CD4-positive, alpha-beta T cell treated with Interleukin-17A for 4 hours (primary cell): ENCODE measurements around the gene EGFR.

Experiments used
- DNase-seq: peaks from one replicate; pipeline ENCODE4 v3.0.0-alpha.2; 2020; ENCODE audit warnings: mixed read lengths

The EGFR gene

GRCh38 chr7:55108401-55108800 is 89.6 kb downstream of the EGFR start:
- no peak for DNase-seq

DNA sequence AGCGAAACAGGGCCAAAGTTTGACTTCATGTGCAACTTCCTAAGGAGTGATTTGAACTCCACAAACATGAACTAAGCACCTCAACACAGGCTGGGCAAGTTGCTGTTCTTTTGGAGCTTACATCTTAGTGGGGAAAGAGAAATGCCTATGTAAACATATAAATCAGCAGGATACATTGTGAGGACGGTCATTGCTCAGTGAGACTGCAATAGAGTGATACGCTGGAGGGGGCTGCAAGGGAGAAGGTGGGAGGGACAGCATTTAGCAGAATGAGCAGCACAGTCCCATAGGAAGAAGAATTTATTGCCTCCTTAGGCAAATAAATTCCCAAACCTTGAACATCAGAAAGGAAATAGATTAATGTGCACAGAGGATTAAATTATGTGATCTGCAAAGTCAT is 90.0 kb downstream of the EGFR start:
- no peak for DNase-seq

DNA sequence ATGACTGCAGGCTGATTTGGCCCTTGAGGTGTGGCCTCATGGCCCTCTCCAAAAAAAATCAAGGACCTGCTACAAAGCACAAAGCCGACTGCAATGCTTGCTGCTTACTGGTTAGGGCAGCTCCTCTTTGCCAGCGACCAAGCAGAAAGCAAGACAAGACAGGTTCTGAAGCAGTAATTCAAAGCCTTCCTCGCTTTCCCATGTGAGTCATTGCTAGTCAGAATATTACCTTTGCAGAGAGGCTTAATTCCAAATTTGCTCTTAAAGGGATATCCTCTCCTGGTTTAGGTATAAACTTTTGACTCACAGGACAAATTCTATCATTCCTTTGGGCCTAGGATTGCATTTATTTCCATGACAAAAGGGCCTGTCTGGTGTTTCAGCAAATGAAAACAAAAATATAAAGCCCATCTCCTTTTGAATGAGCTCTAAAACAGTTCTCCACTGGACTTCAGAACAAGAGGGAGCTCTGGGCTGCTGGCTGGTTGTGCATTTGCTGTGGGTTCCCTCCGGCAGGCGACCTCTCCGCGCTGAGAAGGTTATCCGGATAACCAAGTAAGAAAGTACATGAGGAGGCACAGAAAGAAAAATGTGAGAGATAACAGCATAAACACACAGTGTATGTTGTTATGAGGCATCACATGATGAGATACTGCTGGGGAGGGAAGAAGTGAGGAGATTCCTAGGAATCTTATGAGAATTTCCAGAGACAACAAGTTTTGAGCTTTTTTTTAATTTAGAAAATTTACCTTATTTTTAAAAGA is 90.8 kb downstream of the EGFR start:
- DNase-seq: no peak

DNA sequence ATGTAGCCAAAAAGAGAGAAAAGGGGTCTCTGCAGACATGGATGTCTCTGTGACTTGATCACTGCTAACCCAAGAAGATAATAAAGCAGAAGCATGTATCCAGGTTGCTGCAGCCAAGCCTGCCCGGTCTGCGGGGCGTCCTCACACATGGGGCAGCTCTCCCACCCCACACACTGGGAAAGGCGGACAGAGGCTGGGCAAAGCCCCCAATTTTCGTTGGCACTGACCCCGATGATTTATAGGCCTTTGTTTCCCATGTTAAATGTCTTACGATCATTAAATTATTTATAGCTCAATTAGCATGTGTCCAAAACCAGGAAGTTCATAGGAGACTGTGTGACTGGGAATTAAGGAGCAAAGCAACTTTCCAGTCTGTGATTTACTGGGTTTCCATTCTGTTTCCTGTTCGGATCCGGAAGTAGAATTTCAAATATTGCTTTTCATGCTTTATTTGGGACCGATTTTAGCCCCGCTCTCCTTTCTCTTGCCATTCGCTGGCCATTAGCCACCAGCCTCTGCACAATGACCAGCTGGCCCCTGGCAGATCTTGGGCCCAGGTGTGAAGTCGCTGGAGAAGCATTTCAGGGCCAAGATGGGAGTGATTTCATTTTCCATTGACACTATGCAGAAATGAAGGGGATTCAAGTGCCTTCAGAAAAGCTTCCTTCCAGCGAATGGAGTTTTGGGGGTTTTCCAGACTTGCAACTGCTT is 91.6 kb downstream of the EGFR start:
- no peak for DNase-seq

- no peak for DNase-seq
These were observed 92.2 kb downstream of the EGFR start for GRCh38 chr7:55110993-55111361.

DNA sequence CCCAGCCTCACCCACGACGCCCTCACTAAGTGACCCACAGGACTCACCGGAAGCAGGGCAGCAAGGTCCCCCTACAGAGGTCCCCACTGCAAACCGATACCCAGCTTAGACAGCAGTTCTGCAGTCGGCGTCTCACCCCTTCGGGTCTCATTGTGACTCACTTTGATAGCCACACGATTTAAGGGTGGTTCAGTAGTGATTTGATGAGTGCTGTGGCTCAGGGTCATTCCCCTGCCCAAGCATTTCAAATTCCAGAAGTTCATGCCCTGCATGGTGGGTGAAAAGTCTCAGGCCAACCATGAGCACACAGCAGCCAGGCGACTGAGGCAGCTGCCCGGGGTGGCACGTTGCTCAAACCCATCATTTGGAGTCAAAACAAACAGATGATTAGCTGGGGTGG is 93.2 kb downstream of the EGFR start:
- DNase-seq: no peak

DNA sequence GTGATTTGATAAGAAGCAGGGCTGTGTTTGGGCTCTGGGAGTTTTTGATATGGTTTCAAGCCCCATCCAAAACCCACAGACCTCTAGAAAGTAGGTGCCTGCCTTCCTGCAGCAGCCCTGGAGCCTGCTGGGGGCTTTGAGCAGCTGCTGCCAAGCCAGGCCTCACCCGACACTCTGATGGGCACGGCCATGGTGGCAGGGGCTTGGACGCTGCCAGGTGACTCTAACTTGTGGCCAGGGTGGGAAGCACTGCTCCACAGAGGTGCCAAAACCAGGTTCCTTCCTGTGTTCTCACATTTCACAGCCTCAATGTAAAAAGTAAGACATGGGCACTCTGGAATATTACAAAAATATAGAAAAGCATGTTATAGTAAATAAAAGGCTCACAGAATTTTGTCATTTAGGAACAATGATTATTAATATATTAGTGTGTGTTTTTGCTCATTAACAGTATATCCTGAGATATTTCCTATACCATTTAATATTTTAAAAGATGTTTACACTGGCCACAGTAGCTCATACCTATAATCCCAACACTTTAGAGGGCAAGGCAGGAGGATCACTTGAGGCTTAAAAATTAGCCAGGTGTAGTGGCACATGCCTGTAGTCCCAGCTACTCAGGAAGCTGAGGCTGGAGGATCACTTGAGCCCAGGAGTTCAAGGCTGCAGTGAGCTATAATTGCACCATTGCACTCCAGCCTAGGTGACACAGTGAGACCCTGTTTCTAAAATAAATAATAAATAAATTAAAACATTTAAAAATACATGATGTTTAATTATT is 95.1 kb downstream of the EGFR start:
- no peak for DNase-seq

DNA sequence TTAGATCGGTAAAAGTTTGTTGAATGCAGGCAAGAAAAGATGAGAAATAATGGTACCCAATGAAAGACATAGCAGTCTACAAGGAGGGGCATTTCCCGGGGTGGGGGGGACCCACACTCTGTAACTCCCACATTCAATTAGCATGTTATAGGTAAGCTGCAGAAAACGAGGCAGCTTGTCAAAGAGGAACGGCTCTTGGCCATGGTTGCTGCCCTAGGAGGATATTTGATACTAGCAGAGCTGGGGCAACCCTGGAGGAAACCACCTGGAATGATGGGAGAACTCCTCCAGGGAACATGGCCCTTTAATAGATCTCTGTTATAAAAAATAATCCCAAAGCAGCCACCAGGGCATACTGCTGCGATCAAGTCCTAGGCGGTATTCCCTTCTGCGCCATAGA is 98.5 kb downstream of the EGFR start:
- DNase-seq: no peak

GRCh38 chr7:55118426-55118825 is 99.6 kb downstream of the EGFR start:
- DNase-seq: no peak

DNA sequence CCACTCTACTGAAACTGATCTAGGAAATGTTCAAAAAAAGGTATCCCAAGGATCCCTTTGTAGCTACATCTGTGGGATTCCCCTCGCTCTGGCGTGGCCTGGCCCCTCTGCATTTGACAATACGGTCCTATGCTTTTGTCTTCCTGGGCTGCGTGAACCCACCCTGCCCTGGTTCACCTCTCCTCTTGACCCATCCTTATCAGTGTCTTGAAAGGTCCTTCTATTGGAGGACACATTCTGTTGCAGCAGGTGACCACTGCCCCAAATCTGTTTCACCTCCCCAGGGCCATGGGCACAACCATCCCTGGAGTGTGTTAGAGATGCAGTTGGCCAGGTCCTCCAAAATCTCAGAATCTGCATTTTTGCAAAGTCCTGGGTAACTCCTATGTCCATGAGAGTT is 100.8 kb downstream of the EGFR start:
- DNase-seq: no peak

DNA sequence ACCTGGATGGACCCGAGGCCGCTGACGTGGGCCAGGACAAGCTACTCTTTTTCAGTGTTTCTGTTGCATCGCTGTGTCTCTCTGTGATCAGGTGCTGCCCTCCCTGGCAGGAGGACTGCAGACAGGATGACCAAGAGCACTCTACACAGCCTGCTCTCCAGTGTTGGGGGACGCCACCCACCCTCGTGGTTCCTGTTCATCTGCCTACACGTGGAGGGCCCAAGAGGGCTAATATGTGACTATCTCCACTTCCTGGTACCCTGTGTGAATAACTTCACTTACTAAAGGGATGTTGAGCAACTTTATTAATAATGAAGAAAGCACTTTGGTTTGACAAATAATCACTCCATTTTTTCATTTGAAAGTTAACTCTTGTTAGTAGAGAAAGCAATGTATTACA is 101.3 kb downstream of the EGFR start:
- no peak for DNase-seq

GRCh38 chr7:55120501-55121198 is 101.8 kb downstream of the EGFR start:
- DNase-seq: no peak

GRCh38 chr7:55121249-55121648 is 102.4 kb downstream of the EGFR start:
- no peak for DNase-seq

- no peak for DNase-seq
These were observed 103.4 kb downstream of the EGFR start for GRCh38 chr7:55122263-55122662.

GRCh38 chr7:55124989-55125875 is 106.4 kb downstream of the EGFR start:
- DNase-seq: no peak

- DNase-seq: no peak
These were observed 108.3 kb downstream of the EGFR start for GRCh38 chr7:55127135-55127551.

DNA sequence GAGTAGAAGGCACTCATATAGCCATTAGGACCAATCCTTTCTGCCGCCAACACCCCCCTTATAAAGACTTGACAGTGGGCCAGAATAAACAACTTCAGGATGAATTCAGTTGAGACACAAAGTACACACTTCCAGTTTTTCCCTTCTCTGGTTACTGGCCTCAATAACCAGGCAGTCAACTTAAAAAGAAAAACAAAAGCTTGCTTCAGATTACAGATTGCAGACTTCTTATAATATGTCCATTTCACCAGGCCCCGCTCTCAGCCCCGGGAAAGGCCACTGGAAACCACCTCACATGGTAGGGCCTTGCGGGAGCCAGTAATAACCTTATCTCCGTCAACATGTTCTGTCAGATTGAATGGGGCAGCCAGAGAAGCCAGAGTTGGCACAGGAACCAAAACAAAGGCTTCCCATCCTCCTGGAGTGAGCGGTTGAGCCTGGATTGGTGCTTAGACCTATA is 108.8 kb downstream of the EGFR start:
- no peak for DNase-seq

DNA sequence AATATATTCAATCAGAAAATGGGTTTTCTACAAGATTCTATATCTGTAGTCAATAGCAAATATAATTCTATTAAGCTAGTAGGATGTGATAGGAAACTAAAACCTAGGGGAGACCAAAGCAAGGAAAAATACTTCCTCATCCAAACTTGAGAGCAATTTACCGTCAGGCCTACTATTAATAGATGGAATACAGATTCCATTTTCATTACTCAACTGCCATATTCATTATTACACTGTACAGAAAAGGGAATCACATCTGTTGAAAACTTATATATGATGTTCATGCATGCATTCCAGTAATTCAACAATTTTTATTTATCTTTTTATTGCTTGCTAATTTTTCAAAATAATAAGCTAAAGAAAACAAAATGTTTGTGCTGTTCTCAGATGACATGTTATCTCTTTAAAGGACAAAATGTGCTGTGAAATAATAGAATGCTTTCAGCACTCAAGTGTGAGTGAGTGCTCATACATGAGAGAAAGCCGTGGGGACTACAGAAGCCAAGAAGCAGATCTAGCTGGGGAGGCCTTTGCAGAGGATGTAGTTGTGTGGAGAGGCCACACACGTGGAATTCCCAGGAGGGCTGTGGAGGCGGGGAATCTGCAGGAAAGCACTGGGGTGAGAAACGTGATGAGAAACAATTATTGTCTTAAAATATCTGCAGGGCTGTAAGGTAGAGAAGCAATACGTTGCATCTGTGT is 110.0 kb downstream of the EGFR start:
- no peak for DNase-seq

GRCh38 chr7:55129541-55130394 is 111.0 kb downstream of the EGFR start:
- no peak for DNase-seq

GRCh38 chr7:55130395-55131141 is 111.8 kb downstream of the EGFR start:
- no peak for DNase-seq
